ENCODE measurements around the gene MXD4. TPM values are rescaled to one million over a fixed set of nuclear protein-coding genes. Genes with fewer than 3 reads are reported as not detected.

The MXD4 gene, protein sequence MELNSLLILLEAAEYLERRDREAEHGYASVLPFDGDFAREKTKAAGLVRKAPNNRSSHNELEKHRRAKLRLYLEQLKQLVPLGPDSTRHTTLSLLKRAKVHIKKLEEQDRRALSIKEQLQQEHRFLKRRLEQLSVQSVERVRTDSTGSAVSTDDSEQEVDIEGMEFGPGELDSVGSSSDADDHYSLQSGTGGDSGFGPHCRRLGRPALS
- 1 to 10 TPM; 3.7 to 5.0 TPM for total RNA-seq

DNA sequence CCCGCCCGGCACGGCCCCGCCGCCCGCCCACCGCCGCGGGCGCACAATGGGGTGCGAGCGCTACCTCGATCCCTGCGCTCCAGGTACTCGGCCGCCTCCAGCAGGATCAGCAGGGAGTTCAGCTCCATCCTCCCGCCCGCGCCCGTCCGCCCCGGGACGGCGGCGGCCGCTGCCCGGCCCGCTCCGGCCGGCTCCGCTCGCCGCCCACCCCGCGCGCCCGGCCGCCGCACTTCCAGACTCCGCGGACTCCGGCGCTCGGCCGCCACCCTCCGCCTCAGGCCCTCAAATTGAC is at the start of gene MXD4:
TSS of gene MXD4 (minus strand) at position 257 of the 292 bp plus-strand sequence. CDS start at position 128, 129 bp downstream.
- ChIA-PET POLR2A (interaction anchor here (0.5 to 1.3 kb wide), 7 partner anchors 15 to 207 kb away, joined by 4 to 13 read pairs (median 4); partner anchors contain the start of genes HAUS3, POLN and RNF4), CTCF (interaction anchor here (0.9 to 1.5 kb wide), 5 partner anchors 29 to 207 kb away, joined by 3 to 6 read pairs (median 4); partner anchors contain the start of gene RNF4)

DNA sequence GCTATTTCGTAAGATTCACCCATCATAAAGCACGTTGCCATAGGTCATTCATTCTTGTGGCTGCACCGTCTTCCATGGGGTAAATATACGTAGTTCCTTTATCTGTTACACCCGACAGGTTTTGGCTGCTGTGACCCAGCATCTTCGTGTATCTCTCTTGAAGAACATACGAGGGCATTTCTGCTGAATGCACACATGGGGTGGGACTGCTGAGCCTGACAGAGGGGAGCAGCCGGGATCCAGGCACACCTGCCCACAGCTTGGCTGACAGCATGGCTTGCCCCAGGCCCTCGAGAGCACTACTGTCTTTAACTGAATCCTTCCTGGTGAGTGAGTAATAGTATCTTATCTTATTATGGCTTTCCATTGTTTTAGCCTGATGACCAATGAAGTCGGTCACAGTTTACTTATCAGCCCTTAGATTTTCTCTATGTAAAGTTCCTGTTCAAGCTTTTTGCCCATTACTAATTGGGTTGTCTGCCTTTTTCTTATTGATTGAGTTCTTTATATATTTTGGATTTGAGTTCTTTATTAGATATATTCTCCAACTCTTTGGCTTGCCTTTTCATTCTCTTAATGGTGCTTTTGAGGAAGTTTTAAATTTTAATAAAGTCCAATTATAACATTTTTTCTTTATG is 45.0 kb upstream of the MXD4 start:
- ChIA-PET POLR2A (no interaction called here), CTCF (no interaction called here)

DNA sequence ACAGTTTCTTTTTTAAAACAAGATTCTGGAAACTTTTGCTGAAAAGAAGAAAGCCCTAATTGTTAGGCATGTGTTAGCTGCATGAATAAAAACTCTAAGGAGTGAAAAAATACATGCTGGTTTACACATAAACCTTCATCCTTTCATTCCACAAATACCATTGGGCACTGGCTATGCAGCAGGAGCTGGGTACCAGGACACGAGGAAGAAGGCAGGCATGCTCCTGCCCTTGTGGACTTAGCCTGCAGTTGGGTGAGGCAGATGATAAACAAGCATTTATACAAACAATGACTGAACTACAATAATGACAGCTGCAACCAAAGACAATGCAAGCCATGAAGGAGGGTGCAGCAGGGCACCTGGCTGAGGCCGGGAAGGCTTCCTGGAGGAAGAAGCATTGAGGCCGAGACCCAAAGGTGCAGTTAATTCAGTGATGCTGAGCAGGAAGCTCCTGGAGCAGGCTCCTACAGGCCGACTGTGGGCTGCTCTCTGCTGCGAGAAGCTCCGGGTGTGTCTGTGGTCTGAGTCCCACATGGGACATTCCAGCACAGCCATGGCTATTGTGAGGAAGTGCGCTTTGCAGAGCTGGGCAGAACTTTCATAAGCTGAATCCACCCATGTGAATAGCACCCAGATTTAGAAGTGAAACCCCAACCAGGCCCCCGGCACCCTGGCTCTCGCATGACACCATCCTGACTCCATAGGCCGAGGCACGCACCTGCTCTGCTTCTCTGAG is 44.0 kb upstream of the MXD4 start:
- POLR2A ChIA-PET = no interaction called here
- CTCF ChIA-PET = interaction anchor here (1.8 kb wide), 1 partner anchor 15 kb away, joined by 3 read pairs; no protein-coding TSS in a partner anchor

- POLR2A ChIA-PET = interaction anchor here (0.5 kb wide), 1 partner anchor 124 kb away, joined by 4 read pairs; no protein-coding TSS in a partner anchor
- CTCF ChIA-PET = interaction anchor here (1.3 to 1.8 kb wide), 2 partner anchors 9 to 14 kb away, joined by 3 read pairs; no protein-coding TSS in a partner anchor
Observed at GRCh38 chr4:2304877-2305561, 43.1 kb upstream of the MXD4 start.

DNA sequence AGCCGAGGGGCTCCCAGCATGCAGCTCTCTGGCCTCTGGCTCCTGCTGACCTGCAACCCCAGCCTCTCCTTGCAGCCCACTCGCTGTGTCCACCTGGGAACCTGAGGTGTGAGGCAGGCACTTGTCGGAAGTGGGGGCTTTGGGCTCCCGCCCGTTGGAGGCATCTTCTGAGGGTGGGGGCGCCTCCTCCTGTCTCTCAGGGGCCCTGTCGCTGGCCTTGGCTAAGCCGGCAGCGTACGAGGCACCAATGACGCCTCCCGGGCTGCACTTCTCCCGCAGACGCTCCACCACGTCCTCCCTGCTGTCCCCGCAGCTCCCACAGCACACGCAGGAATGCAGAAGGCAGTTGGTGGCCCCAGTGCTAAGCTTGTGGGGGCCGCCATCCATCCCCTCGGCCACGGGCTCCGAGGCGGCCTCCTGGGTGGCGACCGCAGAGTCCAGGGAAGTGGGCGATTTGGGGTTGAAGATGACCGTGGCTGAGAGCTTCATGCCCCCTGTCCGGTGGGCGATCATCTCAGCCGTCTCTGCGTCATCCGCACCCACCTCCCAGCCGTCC is 42.5 kb upstream of the MXD4 start:
- ChIA-PET CTCF (interaction anchor here (1.3 to 1.8 kb wide), 2 partner anchors 8 to 14 kb away, joined by 3 read pairs; no protein-coding TSS in a partner anchor), POLR2A (interaction anchor here (0.5 kb wide), 1 partner anchor 124 kb away, joined by 4 read pairs; no protein-coding TSS in a partner anchor)

DNA sequence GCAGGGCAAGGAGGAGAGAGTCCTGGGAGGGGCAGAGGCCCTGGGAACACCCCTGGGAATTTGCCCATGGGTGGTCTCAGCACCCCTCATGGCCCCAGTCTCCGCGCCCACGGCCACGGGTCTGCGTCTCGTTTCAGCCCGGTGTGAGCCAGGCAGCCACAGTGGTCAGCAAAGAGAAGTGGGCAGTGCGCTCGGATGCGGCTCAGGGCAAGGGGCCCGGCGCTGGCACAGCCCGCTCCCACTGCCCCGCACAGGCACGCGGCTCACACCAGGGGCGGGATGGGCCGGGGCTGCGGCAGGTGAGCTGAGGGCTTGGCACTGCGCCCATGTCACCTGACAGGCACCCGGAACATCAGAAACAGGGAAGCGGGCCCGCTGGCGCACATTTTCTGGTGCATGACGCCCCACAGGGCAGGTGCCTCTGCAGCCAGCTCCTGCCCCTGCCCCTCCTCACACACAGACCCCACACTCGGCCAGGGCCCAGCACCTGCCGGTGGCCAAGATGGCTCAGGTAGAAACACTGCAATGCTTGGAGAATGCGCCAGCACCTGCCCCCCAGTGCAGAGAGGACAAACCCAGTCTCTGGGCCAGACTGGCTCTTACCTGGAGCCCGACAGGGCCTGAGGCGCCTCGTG is 41.9 kb upstream of the MXD4 start:
- POLR2A ChIA-PET = no interaction called here
- CTCF ChIA-PET = no interaction called here

DNA sequence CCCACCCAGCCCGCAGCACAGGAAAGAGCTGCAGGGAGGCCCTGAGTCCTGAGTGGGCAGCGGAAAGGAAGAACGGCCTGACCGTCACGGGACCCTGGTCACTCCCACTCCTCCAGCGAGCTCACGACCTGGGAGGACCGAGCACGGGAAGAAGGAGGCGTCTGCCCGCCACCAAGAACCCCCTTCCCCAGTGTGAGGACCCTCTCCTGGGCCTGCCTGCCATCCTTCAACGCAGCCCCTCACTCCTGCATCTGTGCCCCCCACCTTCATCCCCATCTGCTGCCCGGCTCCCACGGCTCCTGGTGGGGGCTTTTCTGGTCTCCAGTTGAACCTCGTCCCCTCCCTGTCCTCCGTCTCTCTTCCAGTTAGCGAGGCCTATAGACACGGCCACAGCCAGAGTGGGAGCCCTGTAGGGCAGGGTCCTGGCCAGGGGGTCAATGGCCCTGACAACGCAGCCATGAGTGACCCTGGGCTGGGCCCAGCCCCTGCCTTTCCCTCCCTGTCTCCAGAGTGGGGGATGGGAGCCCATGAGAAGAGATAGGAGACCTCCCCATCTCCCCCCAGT is 41.3 kb upstream of the MXD4 start:
- POLR2A ChIA-PET = no interaction called here
- CTCF ChIA-PET = no interaction called here

DNA sequence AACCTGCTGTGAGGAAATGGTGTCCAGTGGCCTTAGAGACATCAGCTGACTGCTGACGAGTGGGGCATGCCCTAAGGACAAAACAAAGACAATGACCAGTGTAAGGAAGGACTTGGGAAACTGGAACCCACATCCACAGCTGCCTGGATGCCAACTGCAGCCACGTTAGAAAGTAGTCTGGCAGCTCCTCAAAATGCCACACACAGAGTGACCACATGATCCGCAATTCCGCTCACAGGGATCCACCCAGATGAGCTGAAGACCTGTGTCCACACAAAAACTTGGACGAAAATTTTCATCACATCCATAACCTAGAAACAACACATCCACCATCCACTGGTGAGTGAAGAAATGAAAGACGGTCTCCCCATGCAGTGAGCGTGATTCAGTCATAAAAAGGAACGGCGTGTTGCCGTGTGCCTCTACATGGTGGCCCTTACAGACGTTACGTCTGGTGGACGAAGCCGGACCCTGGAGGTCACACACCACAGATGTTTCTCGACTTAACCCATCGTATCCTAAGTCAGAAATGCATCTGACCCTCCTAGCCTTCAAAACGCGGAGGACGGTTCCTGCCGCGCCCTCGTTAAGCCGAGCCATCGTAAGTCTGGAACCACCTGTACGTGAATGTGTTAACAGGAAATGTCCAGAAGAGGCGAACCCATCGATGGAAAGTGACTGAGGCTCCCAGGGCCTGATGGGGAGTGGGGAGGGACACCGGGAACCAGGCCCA is 40.6 kb upstream of the MXD4 start:
- POLR2A ChIA-PET = no interaction called here
- CTCF ChIA-PET = no interaction called here

DNA sequence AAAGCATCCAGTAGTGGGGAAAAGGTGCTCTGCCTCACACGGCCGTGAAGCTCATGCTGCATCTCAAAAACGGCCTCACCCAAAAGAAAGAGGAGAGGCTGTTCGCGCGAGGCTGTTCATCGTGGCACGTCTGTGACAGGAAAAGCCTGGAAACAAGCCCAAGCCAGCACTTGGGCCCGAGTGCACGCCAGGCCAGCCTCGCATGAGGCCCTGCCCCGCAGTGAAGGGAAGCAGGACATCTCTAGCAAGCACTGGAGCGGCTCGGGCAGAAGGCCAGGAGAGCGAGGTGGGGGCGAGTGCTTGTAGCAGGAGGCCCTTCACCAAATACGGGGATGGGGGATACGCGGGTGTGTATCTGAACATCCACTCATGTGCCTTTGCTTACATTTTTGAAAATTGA is 39.9 kb upstream of the MXD4 start:
- CTCF ChIA-PET = no interaction called here

DNA sequence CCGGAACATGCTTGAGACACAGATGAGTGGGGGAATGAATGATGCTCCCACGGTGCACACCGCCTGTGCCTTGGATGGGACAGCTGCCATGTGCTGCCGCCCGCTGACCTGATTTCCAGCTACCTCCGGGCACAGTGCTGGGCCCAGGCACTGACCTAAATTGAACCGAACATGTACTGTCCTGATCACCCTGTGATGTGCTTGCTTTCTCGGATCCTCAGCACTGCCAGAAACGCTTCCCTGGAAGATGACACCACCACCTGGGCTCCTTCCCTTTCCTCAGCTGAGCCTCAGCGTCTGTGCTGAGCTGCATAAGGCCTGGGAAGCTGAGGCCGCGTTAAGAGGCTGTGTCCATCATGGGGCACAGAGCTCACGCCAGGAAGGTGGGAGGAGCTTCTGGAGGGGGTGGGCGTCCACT is 39.3 kb upstream of the MXD4 start:
- ChIA-PET CTCF (no interaction called here), POLR2A (no interaction called here)

More for the DNA sequence above, 39.9 kb upstream of the MXD4 start:
- POLR2A ChIA-PET = no interaction called here

DNA sequence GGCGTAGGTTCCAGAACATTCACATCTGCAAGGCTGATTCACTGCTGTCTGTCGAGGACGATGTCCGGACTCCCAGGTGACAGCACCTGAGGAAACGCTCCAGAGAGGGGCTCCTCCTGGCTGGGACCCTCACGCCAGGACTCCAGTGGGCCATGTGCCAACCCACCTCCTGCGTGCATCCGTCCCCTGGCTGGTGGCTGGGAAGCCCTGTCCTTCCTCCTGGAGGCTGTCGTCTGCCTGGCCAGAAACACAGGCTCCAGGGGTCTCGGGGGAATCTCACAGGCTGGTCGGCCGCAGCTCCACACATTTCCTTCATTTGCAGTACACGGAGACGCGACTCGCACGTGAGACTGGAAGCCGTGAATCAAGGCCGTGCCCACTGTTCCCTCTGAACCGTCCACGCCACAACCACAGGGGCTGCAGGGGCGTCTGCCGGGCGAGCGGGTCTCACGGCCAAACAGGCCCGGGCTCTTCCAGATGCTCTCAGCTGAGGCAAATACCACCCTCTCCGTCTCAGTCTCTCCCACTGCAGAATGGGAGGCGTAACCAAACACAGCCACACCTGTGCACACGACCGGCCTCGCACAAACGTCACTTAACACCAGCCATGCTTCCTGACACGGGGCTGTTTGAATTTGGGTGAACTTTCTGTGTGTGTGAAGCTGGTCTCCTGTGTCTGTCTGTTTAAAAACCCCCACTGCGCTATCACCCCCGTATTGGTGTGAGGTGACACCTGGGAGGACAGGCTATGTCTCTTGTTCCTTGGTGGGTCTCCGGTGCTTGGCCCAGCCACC is 38.7 kb upstream of the MXD4 start:
- CTCF ChIA-PET = no interaction called here
- POLR2A ChIA-PET = no interaction called here

GRCh38 chr4:2299794-2300193 is 37.9 kb upstream of the MXD4 start:
- ChIA-PET CTCF (no interaction called here), POLR2A (no interaction called here)

DNA sequence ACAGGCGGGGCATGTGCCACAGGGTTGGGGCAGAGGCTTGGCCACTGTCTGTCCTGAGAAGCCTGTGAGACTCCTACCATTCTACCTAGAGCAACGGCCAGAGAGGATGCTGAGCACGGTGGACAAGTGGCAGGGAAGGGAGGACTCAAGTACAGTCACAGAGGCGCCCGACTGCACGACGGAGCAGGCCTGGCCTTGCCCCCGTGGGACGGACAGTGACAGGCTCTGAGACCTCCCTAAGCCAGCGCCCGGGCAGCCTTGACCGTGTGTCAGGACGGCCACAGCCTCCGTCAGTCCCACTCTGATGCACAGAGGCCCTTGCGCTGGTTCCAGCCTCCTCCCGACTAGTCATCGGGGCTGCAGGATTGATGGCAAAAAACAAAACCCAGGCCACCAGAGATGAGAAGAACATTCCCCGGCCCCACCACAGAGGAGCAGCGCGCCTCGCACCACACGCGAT is 36.7 kb upstream of the MXD4 start:
- CTCF ChIA-PET = no interaction called here
- POLR2A ChIA-PET = no interaction called here

GRCh38 chr4:2297606-2298531 is 36.0 kb upstream of the MXD4 start:
- CTCF ChIA-PET = interaction anchor here (0.6 kb wide), 1 partner anchor 331 kb away, joined by 3 read pairs; no protein-coding TSS in a partner anchor

DNA sequence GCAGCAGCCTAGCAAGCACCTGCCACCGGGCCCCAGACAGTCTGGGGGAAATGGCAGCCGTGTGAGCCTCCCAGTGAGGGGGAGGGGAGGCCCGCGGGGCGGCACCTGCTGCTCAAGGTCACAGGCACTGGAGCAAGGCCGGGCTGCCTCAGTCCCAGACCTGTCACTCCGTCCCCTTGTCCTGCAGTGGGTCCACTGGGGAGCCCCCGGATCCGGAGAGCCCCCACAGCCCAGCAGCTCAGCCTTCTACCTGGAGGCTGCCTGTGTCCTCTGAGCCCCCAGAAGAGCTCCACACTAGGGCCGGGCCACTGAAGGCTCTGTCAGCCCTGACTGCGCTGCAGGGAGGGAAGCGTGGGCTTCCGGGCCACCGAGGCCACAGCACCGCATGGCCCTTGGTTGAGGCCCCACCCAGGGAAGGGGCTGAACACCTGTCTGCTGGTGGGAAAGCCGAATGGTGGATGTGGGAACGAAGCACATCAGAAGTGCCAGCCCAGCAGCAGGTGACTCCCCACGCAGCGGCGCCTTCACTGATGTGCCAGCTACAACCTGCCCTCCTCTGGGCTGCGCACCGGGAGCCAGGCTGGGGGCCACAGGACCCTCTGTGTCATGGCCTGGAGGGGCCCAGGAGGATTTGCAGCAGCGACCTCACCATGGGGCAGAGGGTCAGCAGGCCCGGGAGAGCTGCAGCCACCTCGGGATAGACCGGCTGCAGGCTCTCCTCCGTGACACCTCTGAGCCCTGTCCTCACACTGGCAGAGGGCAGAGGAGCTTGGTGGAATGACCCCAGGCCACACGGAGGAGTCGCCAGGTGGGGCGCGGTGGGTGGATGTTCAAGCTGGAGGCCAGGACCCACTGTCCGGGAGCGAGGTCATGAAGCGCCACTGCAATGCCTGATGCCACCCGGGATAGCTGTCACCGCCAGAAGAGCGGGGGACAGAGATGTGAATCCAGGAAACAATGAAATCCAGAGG is 35.0 kb upstream of the MXD4 start:
- POLR2A ChIA-PET = no interaction called here
- CTCF ChIA-PET = interaction anchor here (0.6 to 1.2 kb wide), 2 partner anchors 8 to 330 kb away, joined by 3 read pairs; no protein-coding TSS in a partner anchor

More at GRCh38 chr4:2297606-2298531, 36.0 kb upstream of the MXD4 start:
- POLR2A ChIA-PET = no interaction called here

Data from activated CD8-positive, alpha-beta memory T cell treated with anti-CD3 and anti-CD28 coated beads for 36 hours (primary cell).